A549 treated with AZD2906 at 1 μM for 4 hours (cell line): Measurements from ENCODE around the gene CDC14B. TPM values are rescaled to one million over a fixed set of nuclear protein-coding genes. Genes with fewer than 3 reads are reported as not detected.

Experiments used
- total RNA-seq: library from RNA; stranded (reverse); fragments of 200-300 nt; extraction: Qiagen RNA extraction; gene quantifications from 5 replicates; pipeline ENCODE4 v1.2.3, GENCODE V29; 2022

Gene CDC14B
- 12.6 to 14.8 TPM (median 13.4 TPM) in 5 replicates for total RNA-seq

GRCh38 chr9:96619491-96620180 lies at the start of gene CDC14B:
Gene CDC14B (minus strand): TSS chr9:96619843. CDS start chr9:96619378, 465 bp downstream.

GRCh38 chr9:96655198-96655851 lies 35.7 kb upstream of the CDC14B start, which contains the start of gene PRXL2C:
Gene PRXL2C (minus strand): TSS chr9:96655317. CDS start chr9:96655281, 36 bp downstream.

Other genes with a start within 250 kb of the CDC14B start
- gene SLC35D2, start 236.1 kb downstream of the CDC14B start, total RNA-seq = 16.0 to 22.3 TPM (median 21.0 TPM) in 5 replicates
- gene ZNF367, start 201.5 kb downstream of the CDC14B start, total RNA-seq = 5.3 to 6.2 TPM (median 5.6 TPM) in 5 replicates
- 14.9 to 16.1 TPM (median 15.8 TPM) in 5 replicates for gene HABP4, start 169.7 kb downstream of the CDC14B start, total RNA-seq
- gene PRXL2C, start 35.5 kb upstream of the CDC14B start, total RNA-seq = 16.3 to 18.3 TPM (median 17.0 TPM) in 5 replicates
- gene ZNF510, start 158.2 kb upstream of the CDC14B start, total RNA-seq = 3.7 to 6.4 TPM (median 4.8 TPM) in 5 replicates
- gene ZNF782, start 234.7 kb upstream of the CDC14B start, total RNA-seq = 1.5 to 2.6 TPM (median 1.8 TPM) in 5 replicates